ENCODE data around the gene KRTAP10-4.

DNA sequence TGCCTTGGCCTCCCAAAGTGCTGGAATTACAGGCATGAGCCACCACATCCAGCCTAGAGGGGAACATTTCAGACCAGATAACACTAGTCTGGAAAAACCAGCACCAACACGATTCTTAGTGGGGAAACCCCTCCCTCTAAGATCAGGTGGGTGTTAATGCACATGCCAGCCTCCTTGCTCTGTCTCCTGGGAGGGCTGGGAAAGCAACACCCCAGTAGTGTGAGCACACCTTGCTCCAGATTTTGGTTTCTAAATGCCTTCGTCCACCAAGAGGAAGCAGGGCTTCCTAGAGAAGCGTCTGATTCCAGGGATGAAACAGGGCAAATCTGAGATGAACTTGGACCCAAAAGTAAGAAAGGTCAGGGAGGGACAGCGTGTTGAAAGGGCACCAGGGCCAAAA is 2.2 kb upstream of the KRTAP10-4 start:
- TF ChIP-seq EZH2 (IDR thresholded peaks at IDR 0.05; ENCODE audit: insufficient read depth, poor library complexity, severe bottlenecking) (no peak), EZH2phosphoT487 (IDR thresholded peaks at IDR 0.05; ENCODE audit: insufficient read depth, low read depth) (no peak)

All from GM23248 (cell line).